Smooth muscle cell (in vitro differentiated cells): Measurements from ENCODE around the gene N4BP2L2. TPM values are rescaled to one million over a fixed set of nuclear protein-coding genes. Genes with fewer than 3 reads are reported as not detected.
A peak's percentile ranks its signal among the peaks of the same experiment; 100 is the strongest.

Experiments used
- DNase-seq: peaks from one replicate; lab custom pipeline; 2025; ENCODE audit not compliant: unreplicated experiment; lab: John Stamatoyannopoulos, UW
- H2AFZ ChIP-seq: fragments of 200-600 bp; sonication (generic); 2 replicates; pipeline ENCODE4 v1.6.0; 2016; ENCODE audit warnings: antibody characterized with exemption, low read depth, mild to moderate bottlenecking
- H3F3A ChIP-seq: fragments of 200-600 bp; sonication (generic); 2 replicates; pipeline ENCODE4 v1.6.0; 2017; ENCODE audit warnings: antibody characterized with exemption, low read depth
- H3K27ac ChIP-seq: fragments of 200-600 bp; sonication (generic); 2 replicates; pipeline ENCODE4 v1.5.1; 2016; ENCODE audit warnings: low read depth, mild to moderate bottlenecking
- H3K27me3 ChIP-seq: fragments of 200-600 bp; sonication (generic); 2 replicates; pipeline ENCODE4 v1.6.1; 2016; ENCODE audit warnings: low read depth, mild to moderate bottlenecking
- H3K36me3 ChIP-seq: fragments of 200-600 bp; sonication (generic); 2 replicates; pipeline ENCODE4 v1.5.1; 2016; ENCODE audit warnings: low read depth
- H3K4me1 ChIP-seq: fragments of 200-600 bp; sonication (generic); 2 replicates; pipeline ENCODE4 v1.5.1; 2016; ENCODE audit warnings: low read depth
- H3K4me2 ChIP-seq: fragments of 200-600 bp; sonication (generic); 2 replicates; pipeline ENCODE4 v1.6.0; 2016; ENCODE audit warnings: mild to moderate bottlenecking
- H3K4me3 ChIP-seq: fragments of 200-600 bp; sonication (generic); 2 replicates; pipeline ENCODE4 v1.5.1; 2016; ENCODE audit warnings: mild to moderate bottlenecking
- H3K79me2 ChIP-seq: fragments of 200-600 bp; sonication (generic); 2 replicates; pipeline ENCODE4 v1.6.0; 2016; ENCODE audit warnings: low read depth, mild to moderate bottlenecking
- H3K9ac ChIP-seq: fragments of 200-600 bp; sonication (generic); 2 replicates; pipeline ENCODE4 v1.6.0; 2016; ENCODE audit warnings: low read depth
- H3K9me3 ChIP-seq: fragments of 200-600 bp; sonication (generic); replicated peaks from 2 replicates; pipeline ENCODE4 v1.5.1; 2016; ENCODE audit warnings: low read depth
- H4K20me1 ChIP-seq: fragments of 200-600 bp; sonication (generic); 2 replicates; pipeline ENCODE4 v1.6.0; 2016; ENCODE audit warnings: low read depth
- CTCF ChIP-seq: fragments of 200-600 bp; sonication (generic); IDR thresholded peaks from 2 replicates; pipeline ENCODE4 v1.5.1; 2017; ENCODE audit warnings: borderline replicate concordance, mild to moderate bottlenecking, antibody characterized with exemption; ENCODE audit not compliant: insufficient read depth, poor library complexity, severe bottlenecking
- WGBS: methylation state at CpG from one replicate; pipeline ENCODE4 v1.1.7; 2016; ENCODE audit warnings: low lambda C conversion rate; 5-methylcytosine and 5-hydroxymethylcytosine counted together
- polyA plus RNA-seq: library from polyadenylated mRNA; unstranded; fragments of >200 nt; fragmentation: Nextera tagmentation; extraction: Ambion mirVana; gene quantifications from 2 replicates; pipeline ENCODE4 v1.2.1, GENCODE V29; 2016
- total RNA-seq: library from RNA; depleted of rRNA; stranded (reverse); fragments of >200 nt; gene quantifications from 2 replicates; pipeline ENCODE4 v1.2.3, GENCODE V29; 2014

Gene N4BP2L2
- total and polyA plus RNA-seq, 2 experiments from 2014 or later = 51.3 to 96.0 TPM

- Histone ChIP-seq H3K4me1 (peaks cover 6% of the 10 kb centered on the region), H3K79me2 (no peaks in the 10 kb centered on the region), H3K36me3 (no peaks in the 10 kb centered on the region), H3K4me2 (peak overlapping the region; percentile 90), H4K20me1 (no peaks in the 10 kb centered on the region), H3K27me3 (peaks cover 26% of the 10 kb centered on the region), H3K4me3 (peak overlapping the region; percentile 65), H3K9me3 (no peaks in the 10 kb centered on the region), H2AFZ (no peak overlapping the region), H3F3A (no peaks in the 10 kb centered on the region), H3K27ac (no peak overlapping the region), H3K9ac (no peak overlapping the region)
- WGBS = 81% methylated on average over 19 of the region's 19 CpGs
- TF ChIP-seq CTCF = no peak
- no peak for DNase-seq
Observed at GRCh38 chr13:32426191-32426989, 112.2 kb downstream of the N4BP2L2 start.

DNA sequence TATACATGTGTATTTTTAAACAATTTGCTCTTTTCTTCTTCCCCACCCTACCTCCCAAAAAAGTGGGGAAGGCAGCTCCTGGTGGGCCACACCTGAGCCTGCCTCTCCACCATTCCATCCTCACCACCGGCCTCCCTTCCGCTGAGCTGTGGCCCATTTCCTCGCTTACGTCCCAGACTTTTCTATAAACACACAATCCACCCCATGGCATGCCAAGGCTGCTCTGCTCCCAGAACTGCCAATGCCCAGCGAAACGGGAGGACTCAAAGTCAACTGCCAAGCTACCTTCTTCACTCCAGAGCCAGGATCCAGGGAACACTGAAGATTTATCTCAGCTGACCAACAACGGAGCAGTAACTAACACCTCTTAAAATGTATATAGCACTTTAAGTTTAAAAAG is 113.4 kb downstream of the N4BP2L2 start:
- Histone ChIP-seq H3K9ac (no peak overlapping the region), H3F3A (no peaks in the 10 kb centered on the region), H3K4me2 (no peak overlapping the region), H3K9me3 (no peaks in the 10 kb centered on the region), H2AFZ (no peak overlapping the region), H3K27me3 (peaks cover 26% of the 10 kb centered on the region), H3K79me2 (no peaks in the 10 kb centered on the region), H3K27ac (no peak overlapping the region), H4K20me1 (no peaks in the 10 kb centered on the region), H3K4me3 (no peak overlapping the region), H3K36me3 (no peaks in the 10 kb centered on the region), H3K4me1 (peaks cover 6% of the 10 kb centered on the region)
- no peak for DNase-seq
- WGBS = 93% methylated on average over 7 of the region's 7 CpGs
- TF ChIP-seq CTCF = no peak

DNA sequence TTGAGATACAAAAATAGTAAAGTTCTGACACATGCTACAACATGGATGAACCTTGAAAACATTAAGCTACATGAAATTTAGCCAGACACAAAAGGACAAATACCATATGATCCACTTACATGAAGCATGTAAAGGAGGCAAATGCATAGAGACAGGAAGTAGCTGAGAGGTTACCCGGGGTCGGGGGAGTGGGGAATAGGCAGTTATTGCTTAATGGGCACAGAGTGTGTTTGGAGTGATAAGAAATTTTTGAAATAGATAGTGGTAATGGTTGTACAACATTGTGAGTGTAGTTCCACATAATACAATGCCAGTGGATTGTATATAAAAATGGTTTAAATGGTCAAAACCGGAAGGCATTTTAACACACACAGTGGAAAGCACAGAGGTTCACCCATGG is 115.0 kb downstream of the N4BP2L2 start:
- no peak for TF ChIP-seq CTCF
- Histone ChIP-seq H3K9me3 (no peaks in the 10 kb centered on the region), H3K4me2 (no peak overlapping the region), H3K27ac (no peak overlapping the region), H3K79me2 (no peaks in the 10 kb centered on the region), H3K4me3 (no peak overlapping the region), H3K36me3 (no peaks in the 10 kb centered on the region), H3F3A (no peaks in the 10 kb centered on the region), H2AFZ (no peak overlapping the region), H3K9ac (no peak overlapping the region), H3K4me1 (peaks cover 6% of the 10 kb centered on the region), H3K27me3 (peaks cover 26% of the 10 kb centered on the region), H4K20me1 (no peaks in the 10 kb centered on the region)
- WGBS = 95% methylated on average over 3 of the region's 3 CpGs
- DNase-seq = no peak

- H3K79me2 ChIP-seq = no peaks in the 10 kb centered on the region
- no peak overlapping the region for H3K27ac ChIP-seq
- H4K20me1 ChIP-seq = no peaks in the 10 kb centered on the region
- H3K4me1 ChIP-seq = no peaks in the 10 kb centered on the region
- no peak overlapping the region for H3K9ac ChIP-seq
- no peak overlapping the region for H3K4me2 ChIP-seq
- no peaks in the 10 kb centered on the region for H3K36me3 ChIP-seq
- H2AFZ ChIP-seq = no peak overlapping the region
- no peaks in the 10 kb centered on the region for H3F3A ChIP-seq
- no peaks in the 10 kb centered on the region for H3K27me3 ChIP-seq
- 98% methylated on average over 2 of the region's 2 CpGs for WGBS
- H3K4me3 ChIP-seq = no peak overlapping the region
- no peak for DNase-seq
- no peak for TF ChIP-seq CTCF
- H3K9me3 ChIP-seq = no peaks in the 10 kb centered on the region
Observed at GRCh38 chr13:32419862-32420261, 118.7 kb downstream of the N4BP2L2 start.
